ENCODE data around the gene DIDO1.
A peak's percentile ranks its signal among the peaks of the same experiment; 100 is the strongest.
"Not testable (repeated sequence)": the region's sequence is repeated elsewhere in the genome, so short reads cannot be mapped to it uniquely, and the experiment has no call there.

Gene DIDO1

DNA sequence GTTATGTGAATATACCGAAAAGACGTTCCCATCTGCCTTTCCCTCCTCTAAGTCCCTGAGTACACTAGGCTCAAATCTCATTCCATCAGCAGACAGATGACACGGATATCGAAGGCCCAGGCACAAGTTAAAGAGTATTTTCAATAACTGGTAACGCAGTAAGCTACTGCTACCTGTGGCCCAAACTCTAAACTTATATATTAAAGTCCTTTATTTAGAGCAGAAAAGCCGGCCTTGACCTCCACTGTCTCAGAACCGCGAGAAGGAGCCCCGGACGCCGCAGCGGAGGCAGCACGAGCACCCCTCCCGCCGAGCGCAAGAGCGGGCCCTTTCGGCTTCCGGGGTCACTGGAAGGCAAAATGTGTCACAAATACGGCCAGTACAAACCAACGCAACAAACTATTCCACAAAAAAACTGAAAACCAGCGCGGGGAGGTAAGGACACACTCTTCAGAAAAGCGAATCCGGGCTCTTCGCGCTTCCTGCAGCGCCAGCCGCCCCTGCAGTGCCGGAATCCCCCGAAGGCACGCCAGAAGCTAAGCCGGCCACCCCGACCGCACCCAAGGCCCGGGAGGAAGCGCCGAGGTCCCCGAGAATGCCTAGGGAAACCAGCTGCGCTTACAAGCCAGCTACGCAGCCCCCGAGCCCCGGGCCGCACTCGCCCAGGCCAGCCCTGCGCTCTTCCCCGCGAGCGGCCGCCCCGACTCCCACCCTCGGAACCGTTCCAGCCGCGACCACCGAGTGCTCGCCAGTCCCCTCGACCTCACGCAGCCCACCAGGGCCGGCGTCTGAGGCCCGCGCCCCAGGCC, 681 bp downstream of the DIDO1 start:
- in situ Hi-C loops (cut with MboI; ENCODE audit: low sequenced_read_pairs, unreplicated experiment) = no loop called here
- TF ChIP-seq, protein P1, sequence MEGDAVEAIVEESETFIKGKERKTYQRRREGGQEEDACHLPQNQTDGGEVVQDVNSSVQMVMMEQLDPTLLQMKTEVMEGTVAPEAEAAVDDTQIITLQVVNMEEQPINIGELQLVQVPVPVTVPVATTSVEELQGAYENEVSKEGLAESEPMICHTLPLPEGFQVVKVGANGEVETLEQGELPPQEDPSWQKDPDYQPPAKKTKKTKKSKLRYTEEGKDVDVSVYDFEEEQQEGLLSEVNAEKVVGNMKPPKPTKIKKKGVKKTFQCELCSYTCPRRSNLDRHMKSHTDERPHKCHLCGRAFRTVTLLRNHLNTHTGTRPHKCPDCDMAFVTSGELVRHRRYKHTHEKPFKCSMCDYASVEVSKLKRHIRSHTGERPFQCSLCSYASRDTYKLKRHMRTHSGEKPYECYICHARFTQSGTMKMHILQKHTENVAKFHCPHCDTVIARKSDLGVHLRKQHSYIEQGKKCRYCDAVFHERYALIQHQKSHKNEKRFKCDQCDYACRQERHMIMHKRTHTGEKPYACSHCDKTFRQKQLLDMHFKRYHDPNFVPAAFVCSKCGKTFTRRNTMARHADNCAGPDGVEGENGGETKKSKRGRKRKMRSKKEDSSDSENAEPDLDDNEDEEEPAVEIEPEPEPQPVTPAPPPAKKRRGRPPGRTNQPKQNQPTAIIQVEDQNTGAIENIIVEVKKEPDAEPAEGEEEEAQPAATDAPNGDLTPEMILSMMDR (IDR thresholded peaks at IDR 0.05; ENCODE audit: borderline replicate concordance, control extremely low read depth, extremely low read depth, insufficient read depth, missing control alignments) = no peak
- DNase-seq (ENCODE audit: low spot score) = peak; percentile 66

DNA sequence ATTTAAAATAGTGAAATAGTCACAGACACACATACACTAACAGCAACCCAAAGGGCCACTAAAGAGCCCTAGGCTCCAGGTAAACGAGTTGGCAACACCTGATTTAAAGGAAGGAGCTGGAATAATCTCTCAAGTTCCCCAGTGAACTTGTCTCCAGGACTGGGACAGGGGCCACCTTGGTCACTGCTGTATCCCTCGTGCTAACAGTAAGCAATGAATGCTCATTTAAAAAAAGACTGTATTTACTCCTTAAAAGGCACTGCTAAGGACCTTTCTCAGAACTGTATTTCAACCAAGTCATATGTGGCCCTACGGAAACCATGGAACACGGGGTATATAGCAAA, 1.3 kb downstream of the DIDO1 start:
- TF ChIP-seq, protein P1 (IDR thresholded peaks at IDR 0.05; ENCODE audit: borderline replicate concordance, control extremely low read depth, extremely low read depth, insufficient read depth, missing control alignments) = no peak
- in situ Hi-C loops (cut with MboI; ENCODE audit: low sequenced_read_pairs, unreplicated experiment) = no loop called here
- DNase-seq (ENCODE audit: low spot score) = no peak

DNA sequence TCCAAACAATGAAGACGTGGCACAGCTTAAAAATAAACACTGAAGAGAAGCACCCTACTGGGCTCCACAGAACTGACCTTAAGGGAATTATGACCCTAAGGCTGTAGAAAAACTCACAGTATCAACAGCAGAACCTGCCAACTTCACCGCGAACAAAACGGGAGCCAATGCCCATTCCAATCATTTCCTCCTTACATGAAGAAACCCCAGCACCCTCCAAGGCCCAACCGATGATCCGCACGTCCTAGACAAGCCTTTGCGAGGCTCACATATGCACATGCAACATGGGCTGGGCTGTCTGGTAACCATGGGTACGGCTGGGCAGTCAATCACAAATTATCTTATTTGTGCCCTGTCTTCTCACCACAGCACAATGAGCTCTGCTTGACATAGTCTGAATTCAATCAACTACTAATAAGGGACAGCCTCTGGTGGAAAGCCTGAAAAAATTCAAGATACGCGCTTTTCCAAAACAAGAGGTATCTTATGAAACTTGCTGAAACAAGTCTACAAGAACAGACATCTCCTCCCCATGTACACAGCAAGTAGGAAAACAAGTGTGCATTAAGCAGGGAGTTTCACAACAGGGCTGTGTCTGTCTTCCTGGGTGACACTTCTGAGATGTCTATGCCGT, 1.7 kb downstream of the DIDO1 start:
- TF ChIP-seq, protein P1 (IDR thresholded peaks at IDR 0.05; ENCODE audit: borderline replicate concordance, control extremely low read depth, extremely low read depth, insufficient read depth, missing control alignments) = no peak
- no peak for DNase-seq (ENCODE audit: low spot score)
- in situ Hi-C loops (cut with MboI; ENCODE audit: low sequenced_read_pairs, unreplicated experiment) = no loop called here

DNA sequence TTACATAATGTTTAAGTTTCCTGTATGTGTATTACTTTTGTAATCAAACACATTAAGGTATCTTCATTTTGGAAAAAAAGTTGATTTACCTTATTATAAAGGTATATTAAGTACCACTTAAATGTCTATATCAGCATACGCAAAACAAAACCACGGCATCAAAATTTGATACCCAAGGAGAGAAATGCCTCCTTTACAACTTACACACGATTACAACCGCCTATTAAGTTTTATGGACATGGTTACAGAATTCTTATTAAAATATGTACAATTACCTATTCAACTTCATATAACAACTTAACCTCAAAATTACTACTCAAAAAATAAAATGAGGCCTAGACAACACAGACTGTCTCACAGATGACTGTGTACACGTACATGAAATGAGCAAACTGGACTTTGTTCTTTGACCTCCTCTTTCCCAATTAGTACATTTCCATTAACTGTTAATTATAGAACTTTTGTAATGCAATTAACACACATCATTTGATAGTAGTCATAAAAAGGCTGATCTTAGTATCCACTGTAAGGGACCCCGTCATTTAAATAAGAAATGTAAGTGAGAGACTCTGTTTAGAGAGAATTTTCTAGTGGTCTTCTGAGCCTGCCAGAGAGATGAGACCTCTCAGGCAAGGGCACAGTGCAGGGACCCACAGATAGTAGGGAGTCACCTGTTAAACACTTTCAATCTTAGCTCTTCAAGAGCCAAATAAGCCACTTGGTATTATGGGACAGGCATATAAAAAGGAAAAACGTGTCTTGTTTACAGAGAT, 2.5 kb downstream of the DIDO1 start:
- no peak for DNase-seq (ENCODE audit: low spot score)
- in situ Hi-C loops (cut with MboI; ENCODE audit: low sequenced_read_pairs, unreplicated experiment) = no loop called here
- TF ChIP-seq, protein P1 (IDR thresholded peaks at IDR 0.05; ENCODE audit: borderline replicate concordance, control extremely low read depth, extremely low read depth, insufficient read depth, missing control alignments) = no peak

DNA sequence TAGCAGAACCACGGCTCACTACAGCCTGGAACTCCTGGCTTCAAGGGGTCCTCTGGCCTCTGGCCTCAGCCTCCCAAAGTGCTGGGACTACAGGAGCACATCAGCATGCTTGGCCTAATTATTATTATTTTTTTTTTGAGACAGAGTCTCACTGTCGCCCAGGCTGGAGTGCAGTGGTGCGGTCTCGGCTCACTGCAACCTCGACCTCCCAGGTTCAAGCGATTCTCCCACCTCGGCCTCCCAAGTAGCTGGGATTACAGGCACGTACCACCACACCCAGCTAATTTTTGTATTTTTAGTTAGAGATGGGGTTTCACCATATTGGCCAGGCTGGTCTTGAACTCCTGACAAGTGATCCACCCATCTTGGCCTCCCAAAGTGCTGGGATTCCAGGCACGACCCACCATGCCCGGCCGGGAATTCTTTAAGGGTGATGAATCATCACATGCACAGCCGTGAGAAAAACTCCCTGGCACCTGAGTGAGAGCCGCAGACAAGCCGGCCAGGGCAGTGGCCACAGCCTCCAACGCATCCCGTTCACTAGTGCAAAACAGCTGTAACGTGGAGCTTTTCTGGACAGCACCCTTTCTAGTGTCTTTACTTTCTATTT, 3.1 kb downstream of the DIDO1 start:
- in situ Hi-C loops (cut with MboI; ENCODE audit: low sequenced_read_pairs, unreplicated experiment); DNase-seq (ENCODE audit: low spot score): not testable (repeated sequence)

DNA sequence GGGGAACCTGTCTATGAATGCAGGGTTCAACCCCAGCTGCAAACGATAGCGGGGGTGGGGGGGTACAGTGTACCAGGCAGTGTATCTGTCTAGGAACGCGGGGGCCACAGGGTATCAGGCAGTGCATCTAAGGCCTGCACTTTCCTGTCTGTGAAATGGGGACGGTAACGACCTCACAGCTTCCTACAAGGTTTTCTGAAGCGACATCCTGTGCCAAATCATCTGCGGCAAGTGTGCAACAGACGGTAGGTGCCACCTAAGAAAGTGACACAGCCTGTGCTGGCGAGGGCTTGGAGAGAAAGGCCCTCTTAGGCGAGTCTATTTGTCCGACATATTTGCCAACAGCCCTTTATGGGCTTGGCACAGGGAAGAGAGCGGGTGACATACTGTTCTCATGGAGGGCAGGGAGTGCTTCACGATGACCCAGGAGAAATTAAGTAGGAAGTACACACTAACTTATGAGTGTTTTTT, 3.8 kb downstream of the DIDO1 start:
- in situ Hi-C loops (cut with MboI; ENCODE audit: low sequenced_read_pairs, unreplicated experiment) = no loop called here
- DNase-seq (ENCODE audit: low spot score) = no peak
- TF ChIP-seq, protein P1 (IDR thresholded peaks at IDR 0.05; ENCODE audit: borderline replicate concordance, control extremely low read depth, extremely low read depth, insufficient read depth, missing control alignments) = no peak

Data from GM13976 (cell line).